Neutrophil (primary cell): ENCODE data around the gene LRRC75A.
"Not testable (repeated sequence)": the region's sequence is repeated elsewhere in the genome, so short reads cannot be mapped to it uniquely, and the experiment has no call there.

Source experiments
- H3K27ac ChIP-seq: fragments of 200-600 bp; sonication (generic); 2 replicates; pipeline ENCODE4 v1.5.1; 2016; ENCODE audit warnings: mild to moderate bottlenecking, moderate library complexity
- H3K27me3 ChIP-seq: fragments of 200-600 bp; sonication (generic); 2 replicates; pipeline ENCODE4 v1.6.0; 2016; ENCODE audit warnings: mild to moderate bottlenecking
- H3K36me3 ChIP-seq: fragments of 200-600 bp; sonication (generic); 2 replicates; pipeline ENCODE4 v1.5.1; 2017
- H3K4me1 ChIP-seq, 2 experiments: fragments of 200-600 bp in 1 of 2; sonication (generic) in 1 of 2; 1 replicate in 1 of 2; 2 replicates in 1 of 2; pipeline versions ENCODE4 v1.5.1 to v1.6.1; 2013 to 2016; ENCODE audit warnings: low read depth in 1 of 2, low read length in 1 of 2, mild to moderate bottlenecking in 1 of 2, moderate library complexity in 1 of 2; ENCODE audit not compliant: control insufficient read depth in 1 of 2, insufficient read depth in 1 of 2
- H3K4me3 ChIP-seq, 2 experiments: fragments of 200-600 bp in 1 of 2; sonication (generic) in 1 of 2; 1 replicate in 1 of 2; 2 replicates in 1 of 2; pipeline ENCODE4 v1.5.1; 2013 to 2016; ENCODE audit warnings: low read depth in 1 of 2, low read length in 1 of 2, mild to moderate bottlenecking in 1 of 2, moderate library complexity in 1 of 2
- H3K9me3 ChIP-seq: fragments of 200-600 bp; sonication (generic); 2 replicates; pipeline ENCODE4 v1.5.1; 2016
- TF ChIP-seq, protein P1 (sequence below): fragments of 200-600 bp; sonication (generic); IDR thresholded peaks from 2 replicates; pipeline ENCODE4 v1.5.1; 2016; ENCODE audit warnings: antibody characterized with exemption

The LRRC75A gene

DNA sequence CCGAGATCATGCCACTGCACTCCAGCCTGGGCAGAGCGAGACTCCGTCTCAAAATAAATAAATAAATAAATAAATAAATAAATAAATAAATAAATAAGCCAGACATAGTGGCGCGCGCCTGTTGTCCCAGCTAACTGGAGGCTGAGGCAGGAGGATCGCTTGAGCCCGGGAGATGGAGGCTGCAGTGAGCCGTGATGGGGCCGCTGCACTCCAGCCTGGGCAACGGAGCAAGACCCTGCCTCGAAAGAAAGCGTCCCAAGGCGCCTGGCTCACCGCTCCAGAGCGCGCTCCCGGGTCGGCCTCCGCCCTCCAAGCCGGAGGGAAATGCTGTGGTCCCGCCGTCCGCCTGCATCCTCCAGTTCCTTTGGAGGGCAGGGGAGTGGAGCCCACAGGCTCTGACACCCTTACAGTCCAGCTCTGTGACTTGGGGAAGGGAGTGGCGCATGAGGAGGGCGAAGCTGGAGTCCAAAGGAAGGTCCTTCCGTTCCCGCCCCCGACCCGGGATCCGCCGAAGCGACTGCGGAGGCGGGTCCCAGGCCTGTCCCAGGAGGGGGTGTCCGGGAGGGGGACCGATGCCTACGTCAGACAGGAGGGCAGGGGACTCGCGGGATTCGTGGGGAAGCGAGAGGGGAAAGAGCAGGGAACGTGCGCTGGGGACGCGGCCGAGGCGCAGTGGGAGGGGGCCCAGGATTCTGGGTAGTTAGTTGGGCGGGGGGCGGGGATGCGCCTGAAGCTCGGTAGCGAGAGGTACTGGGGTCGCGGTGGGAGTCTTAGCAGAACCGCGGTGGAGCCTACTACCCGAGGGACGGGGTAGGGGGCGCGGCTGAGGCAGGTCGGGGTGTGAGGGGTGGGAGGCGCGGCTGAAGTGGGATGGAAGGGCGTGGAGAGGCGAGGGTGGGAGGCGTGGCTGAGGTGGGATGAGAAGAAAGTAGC is 85.0 kb downstream of the LRRC75A start:
- peaks cover 57% of the 10 kb centered on the region for H3K27me3 ChIP-seq
- H3K9me3 ChIP-seq: no peaks in the 10 kb centered on the region
- H3K4me3 ChIP-seq: no peak overlapping the region
- no peaks in the 10 kb centered on the region for H3K36me3 ChIP-seq
- H3K27ac ChIP-seq: no peak overlapping the region
- TF ChIP-seq, protein P1, sequence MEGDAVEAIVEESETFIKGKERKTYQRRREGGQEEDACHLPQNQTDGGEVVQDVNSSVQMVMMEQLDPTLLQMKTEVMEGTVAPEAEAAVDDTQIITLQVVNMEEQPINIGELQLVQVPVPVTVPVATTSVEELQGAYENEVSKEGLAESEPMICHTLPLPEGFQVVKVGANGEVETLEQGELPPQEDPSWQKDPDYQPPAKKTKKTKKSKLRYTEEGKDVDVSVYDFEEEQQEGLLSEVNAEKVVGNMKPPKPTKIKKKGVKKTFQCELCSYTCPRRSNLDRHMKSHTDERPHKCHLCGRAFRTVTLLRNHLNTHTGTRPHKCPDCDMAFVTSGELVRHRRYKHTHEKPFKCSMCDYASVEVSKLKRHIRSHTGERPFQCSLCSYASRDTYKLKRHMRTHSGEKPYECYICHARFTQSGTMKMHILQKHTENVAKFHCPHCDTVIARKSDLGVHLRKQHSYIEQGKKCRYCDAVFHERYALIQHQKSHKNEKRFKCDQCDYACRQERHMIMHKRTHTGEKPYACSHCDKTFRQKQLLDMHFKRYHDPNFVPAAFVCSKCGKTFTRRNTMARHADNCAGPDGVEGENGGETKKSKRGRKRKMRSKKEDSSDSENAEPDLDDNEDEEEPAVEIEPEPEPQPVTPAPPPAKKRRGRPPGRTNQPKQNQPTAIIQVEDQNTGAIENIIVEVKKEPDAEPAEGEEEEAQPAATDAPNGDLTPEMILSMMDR: no peak
- H3K4me1 ChIP-seq: peaks cover 6 to 8% of the 10 kb centered on the region in 2 experiments

DNA sequence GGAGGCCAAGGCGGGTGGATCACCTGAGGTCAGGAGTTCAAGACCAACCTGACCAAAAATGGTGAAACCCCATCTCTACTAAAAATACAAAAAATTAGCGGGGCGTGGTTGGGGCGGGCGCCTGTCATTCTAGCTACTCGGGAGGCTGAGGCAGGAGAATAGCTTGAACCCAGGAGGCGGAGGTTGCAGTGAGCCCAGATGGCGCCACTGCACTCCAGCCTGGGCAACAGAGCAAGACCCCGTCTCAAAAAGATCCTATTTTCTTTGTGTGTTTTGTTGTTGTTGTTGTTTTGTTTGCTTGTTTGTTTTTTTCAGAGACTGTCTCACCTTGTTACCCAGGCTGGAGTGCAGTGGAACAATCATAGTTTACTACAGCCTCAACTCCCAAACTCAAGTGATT is 88.1 kb downstream of the LRRC75A start:
- not testable (repeated sequence) for H3K4me1 ChIP-seq, H3K36me3 ChIP-seq, H3K4me3 ChIP-seq, H3K9me3 ChIP-seq, H3K27ac ChIP-seq
- H3K27me3 ChIP-seq: peaks cover 46% of the 10 kb centered on the region

DNA sequence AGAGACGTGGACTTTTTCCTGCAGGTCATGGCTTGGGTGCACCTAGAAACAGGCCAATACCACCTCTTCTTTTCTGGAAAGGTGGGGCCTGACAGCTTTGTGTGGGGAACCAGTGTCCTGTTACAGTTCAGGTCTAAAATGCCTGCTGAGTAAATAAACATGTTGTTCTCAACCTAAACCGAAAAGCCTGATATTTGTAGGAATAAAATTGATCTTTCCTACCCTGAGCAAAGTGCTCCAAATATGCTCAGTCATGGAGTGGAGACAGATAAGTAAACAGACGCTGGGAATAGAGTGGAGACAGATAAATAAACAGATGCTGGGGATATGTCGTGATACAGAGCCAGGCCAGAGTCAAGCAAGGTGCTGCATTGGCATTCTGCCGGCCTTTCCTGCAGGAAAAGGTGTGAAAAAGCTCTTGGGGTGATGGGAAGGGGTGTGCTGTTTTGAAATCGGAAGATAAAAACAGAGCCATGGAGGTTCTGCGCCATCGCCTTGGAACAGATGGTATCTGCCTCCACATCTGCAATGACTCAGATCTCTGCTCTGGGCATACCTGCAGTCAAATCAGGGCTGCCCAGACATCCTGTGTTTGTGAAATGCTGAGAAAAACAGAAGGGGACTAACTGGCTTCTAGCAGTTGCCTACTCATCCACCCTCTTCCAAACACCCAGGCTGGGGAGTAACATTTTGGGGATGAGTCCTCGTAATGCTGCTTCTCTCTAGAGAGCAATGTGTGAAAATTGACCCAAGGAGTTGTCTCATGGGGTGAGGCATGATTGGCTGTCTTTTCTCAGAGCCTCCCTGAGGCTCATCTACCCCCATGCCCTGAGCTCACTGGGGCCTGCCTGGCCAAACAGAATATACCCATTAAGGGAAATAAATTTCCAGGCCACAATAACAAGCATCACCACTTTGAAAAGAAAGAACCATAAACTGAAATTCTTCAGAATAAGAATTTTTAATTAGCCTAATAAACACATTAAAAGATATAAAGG is 93.4 kb downstream of the LRRC75A start:
- Histone ChIP-seq H3K4me1 (no peaks in the 10 kb centered on the region), H3K36me3 (no peaks in the 10 kb centered on the region), H3K4me3 (no peak overlapping the region), H3K27me3 (no peaks in the 10 kb centered on the region), H3K9me3 (no peaks in the 10 kb centered on the region), H3K27ac (no peak overlapping the region)
- TF ChIP-seq, protein P1: no peak

DNA sequence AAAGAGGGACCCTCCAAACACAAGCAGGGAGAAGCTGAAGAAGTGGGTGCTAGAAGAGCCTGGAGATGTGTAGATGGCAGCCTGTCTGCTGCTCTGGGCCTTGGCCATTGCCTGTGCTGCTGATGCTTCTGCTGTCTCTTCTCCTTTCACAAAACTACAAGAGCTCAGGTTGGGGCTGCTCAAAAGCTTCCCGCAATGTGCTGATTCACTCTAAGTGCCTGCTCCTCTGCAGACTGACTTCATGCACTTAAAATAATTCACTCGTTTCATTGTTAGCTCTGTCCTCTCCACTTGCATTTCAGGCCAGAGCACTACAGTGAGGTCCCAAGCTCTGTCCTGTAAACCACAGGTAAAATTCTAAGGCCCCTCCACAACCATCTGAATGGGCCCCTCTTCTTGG is 95.3 kb downstream of the LRRC75A start:
- not testable (repeated sequence) for H3K27me3 ChIP-seq, H3K27ac ChIP-seq, H3K36me3 ChIP-seq, H3K4me3 ChIP-seq, H3K4me1 ChIP-seq, H3K9me3 ChIP-seq

DNA sequence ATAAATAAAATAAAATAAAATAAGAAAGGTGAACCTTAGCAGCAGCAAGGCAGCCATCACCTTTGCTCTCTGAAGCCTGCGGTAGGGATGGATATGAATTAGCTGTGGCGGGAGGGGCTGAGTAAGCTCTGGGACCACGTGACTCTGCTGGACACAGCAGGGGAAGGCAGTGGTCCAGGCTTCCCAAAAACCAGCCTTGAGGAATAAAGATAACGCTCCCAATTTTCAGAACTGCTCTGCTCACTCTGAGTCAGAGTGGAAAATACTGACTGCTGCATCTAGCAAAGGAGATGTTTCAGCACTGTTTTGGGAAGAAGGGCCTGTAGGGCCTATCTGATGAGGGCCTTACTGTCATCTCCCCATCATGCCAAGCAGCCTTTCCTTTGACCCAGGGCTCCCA is 96.1 kb downstream of the LRRC75A start:
- not testable (repeated sequence) for H3K27ac ChIP-seq, H3K9me3 ChIP-seq, H3K27me3 ChIP-seq, H3K4me3 ChIP-seq, H3K36me3 ChIP-seq, H3K4me1 ChIP-seq

DNA sequence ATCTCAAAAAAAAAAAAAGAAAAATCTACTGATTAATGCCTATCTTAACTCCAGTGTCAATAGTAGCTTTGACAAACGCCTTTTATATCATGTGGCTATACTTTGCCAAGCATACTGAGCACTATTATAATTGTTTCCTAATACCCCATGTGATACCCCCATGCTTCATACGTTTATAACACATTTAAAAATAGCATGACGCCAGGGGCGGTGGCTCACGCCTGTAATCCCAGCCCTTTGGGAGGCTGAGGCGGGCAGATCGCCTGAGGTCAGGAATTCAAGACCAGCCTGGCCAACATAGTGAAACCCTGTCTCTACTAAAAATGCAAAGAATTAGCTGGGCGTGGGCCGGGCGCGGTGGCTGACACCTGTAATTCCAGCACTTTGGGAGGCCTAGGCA is 99.5 kb downstream of the LRRC75A start:
- not testable (repeated sequence) for H3K9me3 ChIP-seq, H3K4me1 ChIP-seq, H3K27me3 ChIP-seq, H3K36me3 ChIP-seq, H3K27ac ChIP-seq, H3K4me3 ChIP-seq
